ENCODE results near the gene CROCC2.

GRCh38 chr2:240996161-240996833 lies 90.2 kb downstream of the CROCC2 start:
- TF ChIP-seq POLR2A (IDR thresholded peaks at IDR 0.05; ENCODE audit: low read depth, low read length), result no peak
- TF ChIP-seq POLR2AphosphoS5 (IDR thresholded peaks at IDR 0.05; ENCODE audit: low read depth, low read length), result no peak

All from GM12892 (cell line).